HL-60 (cell line): Measurements from ENCODE around the gene POMP.

Experiments
- DNase-seq, 2 experiments: peaks; one replicate each; pipeline ENCODE4 v3.0.0-alpha.2; 2010 to 2020; ENCODE audit warnings: low read depth in 1 of 2, low spot score in 1 of 2
- H3K27ac ChIP-seq: fragments of 250-450 bp; sonication (Bioruptor Pico); replicated peaks from 2 replicates; pipeline ENCODE4 v1.5.1; 2020; ENCODE audit warnings: mild to moderate bottlenecking, moderate library complexity
- H3K27me3 ChIP-seq: fragments of 250-450 bp; sonication (Bioruptor Pico); 2 replicates; pipeline ENCODE4 v1.5.1; 2021; ENCODE audit warnings: mild to moderate bottlenecking, moderate library complexity; ENCODE audit not compliant: insufficient read depth, poor library complexity, severe bottlenecking
- H3K4me3 ChIP-seq: replicated peaks from 2 replicates; pipeline ENCODE4 v1.5.1; 2011; ENCODE audit warnings: mild to moderate bottlenecking, control low read depth, low read length; ENCODE audit not compliant: insufficient read depth
- CTCF ChIP-seq: IDR thresholded peaks from one replicate; pipeline ENCODE4 v1.5.1; 2011; ENCODE audit warnings: low read length, control low read depth, inconsistent platforms; ENCODE audit not compliant: insufficient read depth
- GABPA ChIP-seq: IDR thresholded peaks from 2 replicates; pipeline ENCODE4 v1.6.1; 2012; ENCODE audit warnings: low read depth
- POLR2AphosphoS5 ChIP-seq: IDR thresholded peaks from 2 replicates; pipeline ENCODE4 v1.6.1; 2012; ENCODE audit warnings: low read depth
- REST ChIP-seq: IDR thresholded peaks from 2 replicates; pipeline ENCODE4 v1.6.1; 2012; ENCODE audit warnings: low read depth; ENCODE audit not compliant: insufficient replicate concordance
- SPI1 ChIP-seq: IDR thresholded peaks from 2 replicates; pipeline ENCODE4 v1.6.1; 2012; ENCODE audit warnings: low read depth, mild to moderate bottlenecking, borderline replicate concordance

Gene POMP

GRCh38 chr13:28714651-28715050 is 55.7 kb downstream of the POMP start:
- TF ChIP-seq POLR2AphosphoS5: no peak
- no peak for TF ChIP-seq CTCF
- no peak for TF ChIP-seq REST
- no peak for TF ChIP-seq SPI1
- no peak for TF ChIP-seq GABPA
- no peak for DNase-seq
- no peak overlapping the region for H3K4me3 ChIP-seq

GRCh38 chr13:28716511-28716910 is 57.6 kb downstream of the POMP start:
- TF ChIP-seq GABPA (no peak), CTCF (no peak), SPI1 (no peak), REST (no peak)
- H3K27ac ChIP-seq: no peak overlapping the region

More at GRCh38 chr13:28714651-28715050, 55.7 kb downstream of the POMP start:
- H3K27me3 ChIP-seq: peaks cover 23% of the 10 kb centered on the region
- no peak overlapping the region for H3K27ac ChIP-seq

GRCh38 chr13:28717170-28717569 is 58.2 kb downstream of the POMP start:
- peaks cover 23% of the 10 kb centered on the region for H3K27me3 ChIP-seq
- TF ChIP-seq REST (no peak), POLR2AphosphoS5 (no peak), SPI1 (no peak), GABPA (no peak), CTCF (no peak)

More at GRCh38 chr13:28716511-28716910, 57.6 kb downstream of the POMP start:
- Histone ChIP-seq H3K4me3 (no peak overlapping the region), H3K27me3 (peaks cover 23% of the 10 kb centered on the region)
- DNase-seq: no peak

More at GRCh38 chr13:28717170-28717569, 58.2 kb downstream of the POMP start:
- H3K4me3 ChIP-seq: no peak overlapping the region
- no peak overlapping the region for H3K27ac ChIP-seq
- no peak for DNase-seq
